ENCODE data around the gene RBSN.

The RBSN gene

GRCh38 chr3:15099364-15100098, 583 bp upstream of the RBSN start:
- DNase-seq (ENCODE audit: low read depth in 2 of 2): peak in 1 of 2 experiments; percentile 9

- DNase-seq (ENCODE audit: low read depth in 2 of 2): peak in 1 of 2 experiments; percentile 19
Measured at GRCh38 chr3:15097891-15098290, 1.1 kb downstream of the RBSN start.

GRCh38 chr3:15096046-15096445, 2.9 kb downstream of the RBSN start:
- no peak for DNase-seq (ENCODE audit: low read depth in 2 of 2)

GRCh38 chr3:15094187-15094875, 4.6 kb downstream of the RBSN start:
- DNase-seq (ENCODE audit: low read depth in 2 of 2): no peak

GRCh38 chr3:15092686-15093085, 6.3 kb downstream of the RBSN start:
- DNase-seq (ENCODE audit: low read depth in 2 of 2): no peak

GRCh38 chr3:15091575-15091974, 7.4 kb downstream of the RBSN start:
- DNase-seq (ENCODE audit: low read depth in 2 of 2): no peak

GRCh38 chr3:15089201-15089600, 9.7 kb downstream of the RBSN start:
- no peak for DNase-seq (ENCODE audit: low read depth in 2 of 2)

GRCh38 chr3:15086699-15087098, 12.2 kb downstream of the RBSN start:
- no peak for DNase-seq (ENCODE audit: low read depth in 2 of 2)

GRCh38 chr3:15086263-15086662, 12.7 kb downstream of the RBSN start:
- no peak for DNase-seq (ENCODE audit: low read depth in 2 of 2)

- no peak for DNase-seq (ENCODE audit: low read depth in 2 of 2)
Measured at GRCh38 chr3:15083252-15083651, 15.7 kb downstream of the RBSN start.

- DNase-seq (ENCODE audit: low read depth in 2 of 2): no peak
Measured at GRCh38 chr3:15081960-15082664, 16.8 kb downstream of the RBSN start.

- DNase-seq (ENCODE audit: low read depth in 2 of 2): no peak
Measured at GRCh38 chr3:15079091-15079490, 19.9 kb downstream of the RBSN start.

- no peak for DNase-seq (ENCODE audit: low read depth in 2 of 2)
Measured at GRCh38 chr3:15074500-15074899, 24.4 kb downstream of the RBSN start.

- DNase-seq (ENCODE audit: low read depth in 2 of 2): no peak
Measured at GRCh38 chr3:15071699-15072098, 27.2 kb downstream of the RBSN start.

GRCh38 chr3:15069441-15069840, 29.5 kb downstream of the RBSN start:
- DNase-seq (ENCODE audit: low read depth in 2 of 2): no peak

GRCh38 chr3:15066467-15066866, 32.5 kb downstream of the RBSN start:
- DNase-seq (ENCODE audit: low read depth in 2 of 2): no peak

GRCh38 chr3:15065550-15066007, 33.4 kb downstream of the RBSN start:
- no peak for DNase-seq (ENCODE audit: low read depth in 2 of 2)

GRCh38 chr3:15064835-15065549, 34.0 kb downstream of the RBSN start, which contains the start of gene MRPS25:
Gene MRPS25 (minus strand): TSS chr3:15065315. CDS start chr3:15065194, 121 bp downstream.
- peak; percentile 84 to 85 for DNase-seq (ENCODE audit: low read depth in 2 of 2)

GRCh38 chr3:15064299-15064834, 34.6 kb downstream of the RBSN start:
- DNase-seq (ENCODE audit: low read depth in 2 of 2): no peak

- DNase-seq (ENCODE audit: low read depth in 2 of 2): no peak
Measured at GRCh38 chr3:15063656-15064286, 35.2 kb downstream of the RBSN start.

- DNase-seq (ENCODE audit: low read depth in 2 of 2): no peak
Measured at GRCh38 chr3:15063238-15063637, 35.7 kb downstream of the RBSN start.

All from stimulated activated CD4-positive, alpha-beta T cell treated with anti-CD3 and anti-CD28 coated beads, Interleukin-12 subunit alpha, Interleukin-12 subunit beta, amount 100 ng/mL, for 24 hours (primary cell).